Endodermal cell (in vitro differentiated cells): Measurements from ENCODE around the gene GLG1. TPM values are rescaled to one million over a fixed set of nuclear protein-coding genes. Genes with fewer than 3 reads are reported as not detected.

Source experiments
- DNase-seq: peaks from one replicate; pipeline ENCODE4 v3.0.0-alpha.2; 2017
- H3K27ac ChIP-seq: 2 replicates; pipeline ENCODE4 v1.5.1; 2013; ENCODE audit warnings: mild to moderate bottlenecking, low read depth, low read length, moderate library complexity
- H3K27me3 ChIP-seq: 2 replicates; pipeline ENCODE4 v1.6.1; 2013; ENCODE audit warnings: mild to moderate bottlenecking, low read length, moderate library complexity; ENCODE audit not compliant: insufficient read depth, control insufficient read depth, poor library complexity, severe bottlenecking
- H3K36me3 ChIP-seq: 2 replicates; pipeline ENCODE4 v1.7.0; 2013; ENCODE audit warnings: mild to moderate bottlenecking, low read length, moderate library complexity; ENCODE audit not compliant: control insufficient read depth, insufficient read depth
- H3K4me1 ChIP-seq: one replicate; pipeline ENCODE4 v1.7.0; 2013; ENCODE audit warnings: low read length; ENCODE audit not compliant: control insufficient read depth, insufficient read depth
- H3K4me3 ChIP-seq: 2 replicates; pipeline ENCODE4 v1.5.1; 2013; ENCODE audit warnings: mild to moderate bottlenecking, low read length, moderate library complexity
- H3K9ac ChIP-seq: 2 replicates; pipeline ENCODE4 v1.6.1; 2013; ENCODE audit warnings: mild to moderate bottlenecking, low read length, moderate library complexity; ENCODE audit not compliant: poor library complexity, severe bottlenecking; ENCODE audit errors: extremely low read depth
- H3K9me3 ChIP-seq: 2 replicates; pipeline ENCODE4 v1.6.1; 2013; ENCODE audit warnings: mild to moderate bottlenecking, low read length, moderate library complexity; ENCODE audit not compliant: control insufficient read depth
- H3K27ac Mint-ChIP-seq: 2 replicates; pipeline ENCODE4 v1.8.0; 2020; ENCODE audit warnings: mixed read lengths
- H3K27me3 Mint-ChIP-seq: 2 replicates; pipeline ENCODE4 v1.8.0; 2021; ENCODE audit warnings: mild to moderate bottlenecking, mixed read lengths; ENCODE audit not compliant: insufficient read depth
- H3K36me3 Mint-ChIP-seq: 2 replicates; pipeline ENCODE4 v1.8.0; 2020; ENCODE audit warnings: low read depth, mixed read lengths
- H3K4me1 Mint-ChIP-seq: 2 replicates; pipeline ENCODE4 v1.8.0; 2020; ENCODE audit warnings: mixed read lengths
- H3K4me3 Mint-ChIP-seq: 2 replicates; pipeline ENCODE4 v1.8.0; 2020; ENCODE audit warnings: mild to moderate bottlenecking, moderate library complexity, mixed read lengths
- H3K9me3 Mint-ChIP-seq: 2 replicates; pipeline ENCODE4 v1.8.0; 2020; ENCODE audit warnings: mild to moderate bottlenecking, mixed read lengths
- WGBS, 2 experiments: methylation state at CpG; one replicate each; pipeline versions ENCODE4 v1.1.5 to v1.1.7; 2013; ENCODE audit warnings: missing lambda C conversion rate in 2 of 2, mixed read lengths in 1 of 2; ENCODE audit not compliant: insufficient coverage in 1 of 2, insufficient read length in 1 of 2; 5-methylcytosine and 5-hydroxymethylcytosine counted together
- total RNA-seq, 2 donors: library from RNA; stranded (reverse); fragmentation: NEBNext Ultra II Directional in 1 of 2; extraction: Animal tissue kit (Norgen Biotek cat#: 25700) in 1 of 2; gene quantifications; 2 replicates in 1 of 2; 3 replicates in 1 of 2; pipeline ENCODE4 v1.2.1, GENCODE V29; 2021
- TF ChIP-seq, protein P1 (sequence below): fragments of 200-600 bp; sonication (generic); conservative IDR thresholded peaks from 2 replicates; pipeline ENCODE4 v1.5.0; 2021; ENCODE audit warnings: antibody characterized with exemption, mild to moderate bottlenecking

GLG1 gene
- total RNA-seq, 2 donors from 2014 or later: 120 to 136 TPM

- H3K9me3 ChIP-seq: no peaks in the 10 kb centered on the region
- no peaks in the 10 kb centered on the region for H3K9me3 Mint-ChIP-seq
Observed at GRCh38 chr16:74623214-74623838, 16.4 kb upstream of the GLG1 start.

GRCh38 chr16:74622005-74622404 lies 15.1 kb upstream of the GLG1 start:
- Histone ChIP-seq H3K9me3 (no peaks in the 10 kb centered on the region), H3K36me3 (peaks cover 71% of the 10 kb centered on the region), H3K4me1 (no peaks in the 10 kb centered on the region), H3K27me3 (no peaks in the 10 kb centered on the region), H3K4me3 (no peak overlapping the region), H3K27ac (no peak overlapping the region), H3K9ac (no peak overlapping the region)
- Mint-ChIP-seq H3K4me1 (no peaks in the 10 kb centered on the region), H3K27me3 (no peaks in the 10 kb centered on the region), H3K4me3 (no peak overlapping the region), H3K9me3 (no peaks in the 10 kb centered on the region), H3K27ac (no peak overlapping the region), H3K36me3 (peaks cover 69% of the 10 kb centered on the region)
- TF ChIP-seq, protein P1, sequence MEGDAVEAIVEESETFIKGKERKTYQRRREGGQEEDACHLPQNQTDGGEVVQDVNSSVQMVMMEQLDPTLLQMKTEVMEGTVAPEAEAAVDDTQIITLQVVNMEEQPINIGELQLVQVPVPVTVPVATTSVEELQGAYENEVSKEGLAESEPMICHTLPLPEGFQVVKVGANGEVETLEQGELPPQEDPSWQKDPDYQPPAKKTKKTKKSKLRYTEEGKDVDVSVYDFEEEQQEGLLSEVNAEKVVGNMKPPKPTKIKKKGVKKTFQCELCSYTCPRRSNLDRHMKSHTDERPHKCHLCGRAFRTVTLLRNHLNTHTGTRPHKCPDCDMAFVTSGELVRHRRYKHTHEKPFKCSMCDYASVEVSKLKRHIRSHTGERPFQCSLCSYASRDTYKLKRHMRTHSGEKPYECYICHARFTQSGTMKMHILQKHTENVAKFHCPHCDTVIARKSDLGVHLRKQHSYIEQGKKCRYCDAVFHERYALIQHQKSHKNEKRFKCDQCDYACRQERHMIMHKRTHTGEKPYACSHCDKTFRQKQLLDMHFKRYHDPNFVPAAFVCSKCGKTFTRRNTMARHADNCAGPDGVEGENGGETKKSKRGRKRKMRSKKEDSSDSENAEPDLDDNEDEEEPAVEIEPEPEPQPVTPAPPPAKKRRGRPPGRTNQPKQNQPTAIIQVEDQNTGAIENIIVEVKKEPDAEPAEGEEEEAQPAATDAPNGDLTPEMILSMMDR: no peak
- WGBS, 2 experiments: 78 to 87% methylated on average over 1 to 4 of the region's 4 CpGs
- no peak for DNase-seq

More at GRCh38 chr16:74623214-74623838, 16.4 kb upstream of the GLG1 start:
- H3K4me1 ChIP-seq: no peaks in the 10 kb centered on the region
- 71 to 80% methylated on average over 4 of the region's 4 CpGs for WGBS, 2 experiments
- no peak for DNase-seq
- Mint-ChIP-seq H3K4me3 (no peak overlapping the region), H3K4me1 (no peaks in the 10 kb centered on the region), H3K36me3 (peaks cover 75% of the 10 kb centered on the region), H3K27me3 (no peaks in the 10 kb centered on the region), H3K27ac (peak overlapping the region; percentile 40)
- TF ChIP-seq, protein P1: peak; percentile 79
- no peak overlapping the region for H3K9ac ChIP-seq
- H3K36me3 ChIP-seq: peaks cover 84% of the 10 kb centered on the region
- no peaks in the 10 kb centered on the region for H3K27me3 ChIP-seq
- no peak overlapping the region for H3K27ac ChIP-seq
- no peak overlapping the region for H3K4me3 ChIP-seq

DNA sequence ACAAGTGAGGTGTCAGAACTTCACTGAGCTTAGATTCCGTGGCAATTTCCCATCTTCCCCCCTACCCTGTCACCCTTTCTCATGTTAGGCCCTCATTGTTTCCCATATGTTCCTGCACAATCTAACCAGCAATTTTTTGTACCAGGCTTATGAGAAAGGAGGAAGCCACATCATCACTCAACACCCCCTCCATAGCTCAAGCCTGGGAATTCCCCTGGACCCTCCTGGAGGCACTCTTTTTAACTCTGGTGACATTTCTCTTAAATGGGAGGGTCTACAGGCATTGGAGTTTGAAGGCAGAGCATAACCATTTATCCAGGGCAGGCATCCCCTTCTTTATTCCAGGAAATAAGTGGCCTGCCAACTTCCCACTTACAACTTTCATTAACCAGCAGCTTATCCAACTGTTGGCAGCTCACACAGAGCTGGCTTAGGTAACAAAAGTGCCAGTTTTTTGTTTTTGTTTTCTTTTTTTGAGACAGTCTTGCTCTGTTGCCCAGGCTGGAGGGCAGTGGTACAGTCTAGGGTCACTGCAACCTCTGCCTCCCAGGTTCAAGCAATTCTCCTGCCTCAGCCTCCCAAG lies 10.4 kb upstream of the GLG1 start:
- Mint-ChIP-seq H3K4me3 (no peak overlapping the region), H3K27me3 (no peaks in the 10 kb centered on the region), H3K4me1 (no peaks in the 10 kb centered on the region), H3K27ac (peak overlapping the region; percentile 44), H3K9me3 (no peaks in the 10 kb centered on the region), H3K36me3 (peaks cover 33% of the 10 kb centered on the region)
- 94 to 100% methylated on average over 1 of the region's 1 CpG for WGBS, 2 experiments
- H3K27me3 ChIP-seq: no peaks in the 10 kb centered on the region
- no peak overlapping the region for H3K27ac ChIP-seq
- no peak for DNase-seq
- no peaks in the 10 kb centered on the region for H3K9me3 ChIP-seq
- H3K4me1 ChIP-seq: no peaks in the 10 kb centered on the region
- TF ChIP-seq, protein P1: no peak
- peaks cover 26% of the 10 kb centered on the region for H3K36me3 ChIP-seq
- no peak overlapping the region for H3K9ac ChIP-seq
- no peak overlapping the region for H3K4me3 ChIP-seq
